ENCODE measurements around the gene TUBA1A. TPM values are rescaled to one million over a fixed set of nuclear protein-coding genes. Genes with fewer than 3 reads are reported as not detected.
"Not testable (repeated sequence)": the region's sequence is repeated elsewhere in the genome, so short reads cannot be mapped to it uniquely, and the experiment has no call there.

Gene TUBA1A

DNA sequence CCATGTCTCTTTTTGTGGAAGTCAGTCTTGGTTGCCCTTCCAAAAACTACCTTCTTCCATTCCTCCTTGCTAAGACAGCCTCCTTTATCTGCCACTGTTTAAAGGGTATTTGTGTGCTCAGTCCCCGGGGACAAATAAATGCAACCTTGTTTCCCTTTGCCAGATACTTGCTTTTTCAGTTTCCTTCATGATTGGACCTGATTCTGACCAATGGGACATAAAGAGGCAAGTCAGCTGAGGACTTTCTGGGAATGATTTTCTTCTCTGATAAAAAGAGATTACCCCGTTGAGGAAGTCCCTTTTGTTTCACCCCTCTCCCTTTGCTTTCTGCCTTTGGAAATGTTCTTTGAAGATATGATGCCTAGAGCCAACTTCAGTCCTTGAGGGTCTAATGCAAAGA is 50.3 kb downstream of the TUBA1A start:
- Histone ChIP-seq H4K91ac (ENCODE audit: low read depth, low read length, poor library complexity) (no peak overlapping the region), H2BK12ac (ENCODE audit: low read length) (no peak overlapping the region)

GRCh38 chr12:49137476-49137875 is 51.4 kb downstream of the TUBA1A start:
- H4K91ac ChIP-seq (ENCODE audit: low read depth, low read length, poor library complexity) = no peak overlapping the region
- H3K9me3 ChIP-seq (replicated peaks in 1 of 2; ENCODE audit: control insufficient read depth in 2 of 2, insufficient read depth in 1 of 2, low read depth in 1 of 2, low read length in 2 of 2) = no peaks in the 10 kb centered on the region
- DNase-seq (ENCODE audit: low spot score) = no peak
- no CpG with 5 or more reads among the region's 1 CpG for WGBS, 2 donors (ENCODE audit: extremely low coverage in 2 of 2, insufficient read length in 2 of 2, insufficient replicate concordance in 1 of 2)
- H3K36me3 ChIP-seq (replicated peaks in 1 of 2; ENCODE audit: control insufficient read depth in 2 of 2, insufficient read depth in 2 of 2, low read length in 2 of 2) = no peaks in the 10 kb centered on the region
- no peak overlapping the region for H3K23ac ChIP-seq (ENCODE audit: low read depth, low read length, poor library complexity)
- H3K4me1 ChIP-seq (ENCODE audit: control insufficient read depth in 2 of 2, insufficient read depth in 1 of 2, low read depth in 1 of 2, low read length in 2 of 2) = no peaks in the 10 kb centered on the region
- H2AK5ac ChIP-seq (ENCODE audit: low read depth, low read length) = no peak overlapping the region
- H4K8ac ChIP-seq (ENCODE audit: low read depth, low read length) = no peak overlapping the region
- H3K4me2 ChIP-seq (ENCODE audit: insufficient read depth, low read length, poor library complexity, severe bottlenecking) = no peak overlapping the region
- no peaks in the 10 kb centered on the region for H3K79me1 ChIP-seq (ENCODE audit: low read depth, low read length)
- no peak overlapping the region for H3K14ac ChIP-seq (ENCODE audit: low read length)
- no peak overlapping the region for H2BK12ac ChIP-seq (ENCODE audit: low read length)
- H2BK5ac ChIP-seq (ENCODE audit: low read length) = no peak overlapping the region
- no peak overlapping the region for H3K27ac ChIP-seq (replicated peaks; ENCODE audit: low read length)
- H2AFZ ChIP-seq (ENCODE audit: low read length) = no peak overlapping the region
- H3K9ac ChIP-seq (ENCODE audit: low read depth, low read length, poor library complexity) = no peak overlapping the region
- no peak overlapping the region for H2BK15ac ChIP-seq (ENCODE audit: low read length)
- H3K4me3 ChIP-seq (ENCODE audit: low read length in 2 of 2) = no peak overlapping the region
- no peak overlapping the region for H2BK120ac ChIP-seq (ENCODE audit: low read depth, low read length)
- no peak overlapping the region for H3K4ac ChIP-seq (ENCODE audit: low read length)
- H3K18ac ChIP-seq (ENCODE audit: low read length) = no peak overlapping the region
- H3K27me3 ChIP-seq (ENCODE audit: control insufficient read depth in 3 of 3, insufficient read depth in 3 of 3, low read depth in 1 of 3, low read length in 3 of 3) = no peaks in the 10 kb centered on the region

More for the DNA sequence above, 50.3 kb downstream of the TUBA1A start:
- Histone ChIP-seq H4K8ac (ENCODE audit: low read depth, low read length) (no peak overlapping the region), H3K36me3 (replicated peaks in 1 of 2; ENCODE audit: control insufficient read depth in 2 of 2, insufficient read depth in 2 of 2, low read length in 2 of 2) (no peaks in the 10 kb centered on the region), H3K27me3 (ENCODE audit: control insufficient read depth in 3 of 3, insufficient read depth in 3 of 3, low read depth in 1 of 3, low read length in 3 of 3) (no peaks in the 10 kb centered on the region), H3K4me1 (ENCODE audit: control insufficient read depth in 2 of 2, insufficient read depth in 1 of 2, low read depth in 1 of 2, low read length in 2 of 2) (no peaks in the 10 kb centered on the region), H2AK5ac (ENCODE audit: low read depth, low read length) (no peak overlapping the region), H3K79me1 (ENCODE audit: low read depth, low read length) (no peaks in the 10 kb centered on the region), H3K9ac (ENCODE audit: low read depth, low read length, poor library complexity) (no peak overlapping the region), H3K9me3 (replicated peaks in 1 of 2; ENCODE audit: control insufficient read depth in 2 of 2, insufficient read depth in 1 of 2, low read depth in 1 of 2, low read length in 2 of 2) (no peaks in the 10 kb centered on the region), H2BK15ac (ENCODE audit: low read length) (no peak overlapping the region), H2BK5ac (ENCODE audit: low read length) (no peak overlapping the region), H3K23ac (ENCODE audit: low read depth, low read length, poor library complexity) (no peak overlapping the region), H3K4me3 (ENCODE audit: low read length in 2 of 2) (no peak overlapping the region), H3K18ac (ENCODE audit: low read length) (no peak overlapping the region), H3K27ac (replicated peaks; ENCODE audit: low read length) (no peak overlapping the region), H2BK120ac (ENCODE audit: low read depth, low read length) (no peak overlapping the region), H2AFZ (ENCODE audit: low read length) (no peak overlapping the region), H3K14ac (ENCODE audit: low read length) (no peak overlapping the region), H3K4ac (ENCODE audit: low read length) (no peak overlapping the region), H3K4me2 (ENCODE audit: insufficient read depth, low read length, poor library complexity, severe bottlenecking) (no peak overlapping the region)
- WGBS, 2 donors (ENCODE audit: extremely low coverage in 2 of 2, insufficient read length in 2 of 2, insufficient replicate concordance in 1 of 2) = no CpG with 5 or more reads among the region's 2 CpGs
- no peak for DNase-seq (ENCODE audit: low spot score)

- H4K8ac ChIP-seq (ENCODE audit: low read depth, low read length); H3K9me3 ChIP-seq (replicated peaks in 1 of 2; ENCODE audit: control insufficient read depth in 2 of 2, insufficient read depth in 1 of 2, low read depth in 1 of 2, low read length in 2 of 2); H2BK15ac ChIP-seq (ENCODE audit: low read length); H3K4me1 ChIP-seq (ENCODE audit: control insufficient read depth in 2 of 2, insufficient read depth in 1 of 2, low read depth in 1 of 2, low read length in 2 of 2); H2BK12ac ChIP-seq (ENCODE audit: low read length); H3K4me2 ChIP-seq (ENCODE audit: insufficient read depth, low read length, poor library complexity, severe bottlenecking); DNase-seq (ENCODE audit: low spot score); H2AK5ac ChIP-seq (ENCODE audit: low read depth, low read length); H3K23ac ChIP-seq (ENCODE audit: low read depth, low read length, poor library complexity); H2BK120ac ChIP-seq (ENCODE audit: low read depth, low read length); H3K79me1 ChIP-seq (ENCODE audit: low read depth, low read length); H3K27ac ChIP-seq (replicated peaks; ENCODE audit: low read length); H3K27me3 ChIP-seq (ENCODE audit: control insufficient read depth in 3 of 3, insufficient read depth in 3 of 3, low read depth in 1 of 3, low read length in 3 of 3); H3K14ac ChIP-seq (ENCODE audit: low read length); H3K36me3 ChIP-seq (replicated peaks in 1 of 2; ENCODE audit: control insufficient read depth in 2 of 2, insufficient read depth in 2 of 2, low read length in 2 of 2); H3K4ac ChIP-seq (ENCODE audit: low read length); H3K9ac ChIP-seq (ENCODE audit: low read depth, low read length, poor library complexity); H4K91ac ChIP-seq (ENCODE audit: low read depth, low read length, poor library complexity); H2BK5ac ChIP-seq (ENCODE audit: low read length); H3K18ac ChIP-seq (ENCODE audit: low read length); H3K4me3 ChIP-seq (ENCODE audit: low read length in 2 of 2); H2AFZ ChIP-seq (ENCODE audit: low read length): not testable (repeated sequence)
- WGBS, 2 donors (ENCODE audit: extremely low coverage in 2 of 2, insufficient read length in 2 of 2, insufficient replicate concordance in 1 of 2) = no CpG with 5 or more reads among the region's 3 CpGs
These were observed 51.9 kb downstream of the TUBA1A start for GRCh38 chr12:49136997-49137396.

Small RNAs within 50 kb of the gene (small RNA-seq; reads per million reads assigned to genes)
- gene RF00017 (ENCODE audit: insufficient read depth) = not detected

Data from neuronal stem cell (in vitro differentiated cells).